Measurements from ENCODE around the gene NTM.
A peak's percentile ranks its signal among the peaks of the same experiment; 100 is the strongest.

NTM gene

DNA sequence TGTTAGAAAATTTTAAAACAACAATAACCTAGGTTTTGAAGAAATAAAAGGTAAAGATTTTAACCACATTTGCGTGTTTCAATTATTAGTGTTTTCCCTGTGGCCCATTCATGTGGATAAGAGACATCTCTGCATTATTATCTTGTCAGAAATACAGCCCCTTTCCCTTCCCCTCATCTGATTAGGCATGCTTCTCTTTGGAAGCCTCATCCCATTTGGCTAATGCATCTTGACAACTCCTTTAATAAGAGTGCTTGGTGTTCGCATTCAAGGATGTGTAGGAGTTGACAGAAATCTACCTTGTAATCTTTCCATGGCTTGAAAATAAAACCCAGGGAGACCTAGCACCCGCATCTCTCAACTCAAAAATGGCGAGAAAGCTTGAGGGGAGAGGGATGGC is 635.5 kb downstream of the NTM start:
- Histone ChIP-seq H3K4me3 (ENCODE audit: low read length, poor library complexity, severe bottlenecking) (no peak overlapping the region), H3K9me2 (replicated peaks; ENCODE audit: low read depth, low read length) (no peaks in the 10 kb centered on the region), H3K4me1 (ENCODE audit: insufficient read depth, low read length, poor library complexity, severe bottlenecking) (peaks cover 20% of the 10 kb centered on the region), H3K27me3 (ENCODE audit: insufficient read depth, low read length, poor library complexity, severe bottlenecking) (no peaks in the 10 kb centered on the region), H3F3A (ENCODE audit: low read depth) (no peaks in the 10 kb centered on the region), H3K4me2 (ENCODE audit: low read depth, low read length, poor library complexity, severe bottlenecking) (peak overlapping the region; percentile 57), H3K9ac (ENCODE audit: low read depth, low read length, poor library complexity, severe bottlenecking) (no peak overlapping the region), H2AFZ (ENCODE audit: low read length) (no peak overlapping the region), H3K79me2 (ENCODE audit: insufficient read depth, low read length) (no peaks in the 10 kb centered on the region), H3K9me3 (ENCODE audit: insufficient read depth, low read depth, low read length) (no peaks in the 10 kb centered on the region), H3K36me3 (ENCODE audit: insufficient read depth, low read length) (no peaks in the 10 kb centered on the region), H4K20me1 (ENCODE audit: insufficient read depth, low read length, poor library complexity, severe bottlenecking) (no peaks in the 10 kb centered on the region)
- TF ChIP-seq EZH2phosphoT487 (IDR thresholded peaks at IDR 0.05; ENCODE audit: borderline replicate concordance), result no peak
- TF ChIP-seq, protein P1, sequence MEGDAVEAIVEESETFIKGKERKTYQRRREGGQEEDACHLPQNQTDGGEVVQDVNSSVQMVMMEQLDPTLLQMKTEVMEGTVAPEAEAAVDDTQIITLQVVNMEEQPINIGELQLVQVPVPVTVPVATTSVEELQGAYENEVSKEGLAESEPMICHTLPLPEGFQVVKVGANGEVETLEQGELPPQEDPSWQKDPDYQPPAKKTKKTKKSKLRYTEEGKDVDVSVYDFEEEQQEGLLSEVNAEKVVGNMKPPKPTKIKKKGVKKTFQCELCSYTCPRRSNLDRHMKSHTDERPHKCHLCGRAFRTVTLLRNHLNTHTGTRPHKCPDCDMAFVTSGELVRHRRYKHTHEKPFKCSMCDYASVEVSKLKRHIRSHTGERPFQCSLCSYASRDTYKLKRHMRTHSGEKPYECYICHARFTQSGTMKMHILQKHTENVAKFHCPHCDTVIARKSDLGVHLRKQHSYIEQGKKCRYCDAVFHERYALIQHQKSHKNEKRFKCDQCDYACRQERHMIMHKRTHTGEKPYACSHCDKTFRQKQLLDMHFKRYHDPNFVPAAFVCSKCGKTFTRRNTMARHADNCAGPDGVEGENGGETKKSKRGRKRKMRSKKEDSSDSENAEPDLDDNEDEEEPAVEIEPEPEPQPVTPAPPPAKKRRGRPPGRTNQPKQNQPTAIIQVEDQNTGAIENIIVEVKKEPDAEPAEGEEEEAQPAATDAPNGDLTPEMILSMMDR (conservative IDR thresholded peaks at IDR 0.05; ENCODE audit: low read length), result no peak

DNA sequence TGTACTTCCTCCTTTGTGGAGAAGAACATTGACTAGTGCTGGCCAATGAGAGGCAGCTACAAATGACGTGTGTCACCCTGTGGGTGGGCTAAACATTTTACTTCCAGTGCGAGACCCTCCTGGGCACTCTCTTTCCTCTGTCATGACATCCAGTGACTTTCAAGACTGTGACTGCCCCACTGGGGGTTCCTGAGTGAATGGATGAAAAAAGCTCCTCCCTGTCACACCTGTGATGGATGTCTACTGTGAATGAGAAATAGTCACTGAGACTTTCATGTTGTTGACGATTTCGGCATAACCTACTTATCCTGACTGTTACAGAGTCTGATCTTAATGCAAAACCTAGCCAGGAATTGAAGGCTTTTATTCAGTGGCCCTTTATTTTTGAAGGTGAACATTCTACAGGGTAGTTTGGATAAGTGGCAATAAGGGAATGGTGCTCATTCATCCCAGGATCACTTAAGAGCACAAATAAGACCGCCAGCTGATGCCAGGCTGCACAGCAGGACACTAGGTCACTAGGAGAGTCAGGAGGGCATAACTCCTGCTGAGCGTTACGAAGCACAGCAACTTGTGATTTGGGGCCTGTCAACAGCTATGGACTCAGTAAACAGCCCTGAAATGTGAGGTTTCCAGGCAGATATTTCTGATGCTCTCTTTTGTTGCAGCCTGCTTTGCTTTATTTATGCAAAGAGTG is 636.6 kb downstream of the NTM start:
- H2AFZ ChIP-seq (ENCODE audit: low read length), result no peak overlapping the region
- H3K4me3 ChIP-seq (ENCODE audit: low read length, poor library complexity, severe bottlenecking), result no peak overlapping the region
- no peaks in the 10 kb centered on the region for H3K9me2 ChIP-seq (replicated peaks; ENCODE audit: low read depth, low read length)
- peak overlapping the region; percentile 57 for H3K4me2 ChIP-seq (ENCODE audit: low read depth, low read length, poor library complexity, severe bottlenecking)
- H3K79me2 ChIP-seq (ENCODE audit: insufficient read depth, low read length), result no peaks in the 10 kb centered on the region
- H3F3A ChIP-seq (ENCODE audit: low read depth), result no peaks in the 10 kb centered on the region
- no peaks in the 10 kb centered on the region for H3K36me3 ChIP-seq (ENCODE audit: insufficient read depth, low read length)
- no peaks in the 10 kb centered on the region for H4K20me1 ChIP-seq (ENCODE audit: insufficient read depth, low read length, poor library complexity, severe bottlenecking)
- TF ChIP-seq, protein P1 (conservative IDR thresholded peaks at IDR 0.05; ENCODE audit: low read length), result no peak
- H3K9me3 ChIP-seq (ENCODE audit: insufficient read depth, low read depth, low read length), result no peaks in the 10 kb centered on the region
- no peaks in the 10 kb centered on the region for H3K27me3 ChIP-seq (ENCODE audit: insufficient read depth, low read length, poor library complexity, severe bottlenecking)
- H3K9ac ChIP-seq (ENCODE audit: low read depth, low read length, poor library complexity, severe bottlenecking), result no peak overlapping the region
- H3K4me1 ChIP-seq (ENCODE audit: insufficient read depth, low read length, poor library complexity, severe bottlenecking), result peaks cover 20% of the 10 kb centered on the region

DNA sequence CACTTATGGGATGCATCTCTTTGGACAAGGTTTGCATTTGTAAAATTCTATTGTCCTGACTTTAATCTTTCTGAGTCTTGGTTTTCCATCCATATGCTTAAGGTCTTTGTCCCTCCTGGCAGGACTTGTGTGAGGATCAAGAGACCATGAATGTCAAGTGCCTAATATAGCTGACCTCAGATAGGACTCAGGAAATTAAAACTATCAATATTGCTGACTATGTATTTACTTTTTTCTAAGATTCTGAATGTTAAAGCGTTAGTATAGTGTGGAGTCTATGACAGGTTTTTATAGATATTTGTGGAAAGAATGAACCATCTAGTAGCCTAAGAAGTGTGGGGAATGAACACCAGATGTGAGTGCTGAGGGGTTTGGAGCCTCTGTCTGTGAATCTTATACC is 637.8 kb downstream of the NTM start:
- H3K4me3 ChIP-seq (ENCODE audit: low read length, poor library complexity, severe bottlenecking), result no peak overlapping the region
- H4K20me1 ChIP-seq (ENCODE audit: insufficient read depth, low read length, poor library complexity, severe bottlenecking), result no peaks in the 10 kb centered on the region
- no peaks in the 10 kb centered on the region for H3K9me2 ChIP-seq (replicated peaks; ENCODE audit: low read depth, low read length)
- no peaks in the 10 kb centered on the region for H3K9me3 ChIP-seq (ENCODE audit: insufficient read depth, low read depth, low read length)
- H3K27me3 ChIP-seq (ENCODE audit: insufficient read depth, low read length, poor library complexity, severe bottlenecking), result no peaks in the 10 kb centered on the region
- H3K4me1 ChIP-seq (ENCODE audit: insufficient read depth, low read length, poor library complexity, severe bottlenecking), result peaks cover 20% of the 10 kb centered on the region
- no peak overlapping the region for H3K4me2 ChIP-seq (ENCODE audit: low read depth, low read length, poor library complexity, severe bottlenecking)
- H3K79me2 ChIP-seq (ENCODE audit: insufficient read depth, low read length), result no peaks in the 10 kb centered on the region
- H3F3A ChIP-seq (ENCODE audit: low read depth), result no peaks in the 10 kb centered on the region
- H2AFZ ChIP-seq (ENCODE audit: low read length), result no peak overlapping the region
- TF ChIP-seq EZH2phosphoT487 (IDR thresholded peaks at IDR 0.05; ENCODE audit: borderline replicate concordance), result no peak
- TF ChIP-seq, protein P1 (conservative IDR thresholded peaks at IDR 0.05; ENCODE audit: low read length), result no peak
- no peaks in the 10 kb centered on the region for H3K36me3 ChIP-seq (ENCODE audit: insufficient read depth, low read length)
- H3K9ac ChIP-seq (ENCODE audit: low read depth, low read length, poor library complexity, severe bottlenecking), result no peak overlapping the region

All from Loucy (cell line).